NCI-H1417 treated with DMSO at 0.1 percent for 48 hours (cell line): ENCODE data around the gene CUL4A.
"Not testable (repeated sequence)": the region's sequence is repeated elsewhere in the genome, so short reads cannot be mapped to it uniquely, and the experiment has no call there.

Source experiments
- DNase-seq: peaks from one replicate; lab custom pipeline; 2025; lab: John Stamatoyannopoulos, UW

The CUL4A gene

DNA sequence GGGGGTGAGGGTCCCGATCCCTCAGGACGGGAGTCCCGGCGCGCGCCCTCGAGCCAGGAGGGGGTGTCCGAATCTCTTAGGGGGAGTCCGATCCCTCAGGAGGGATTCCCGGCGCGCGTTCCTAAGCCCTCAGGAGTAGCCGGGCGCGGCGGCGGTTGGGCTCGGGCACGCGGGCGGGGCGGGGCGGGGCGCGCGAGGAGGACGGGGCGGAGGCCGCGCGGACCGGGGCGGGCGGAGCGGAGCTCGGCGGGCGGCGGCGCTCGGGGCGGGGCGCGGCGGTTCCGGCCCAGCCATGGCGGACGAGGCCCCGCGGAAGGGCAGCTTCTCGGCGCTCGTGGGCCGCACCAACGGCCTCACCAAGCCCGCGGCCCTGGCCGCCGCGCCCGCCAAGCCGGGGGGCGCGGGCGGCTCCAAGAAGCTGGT is at the start of gene CUL4A:
Gene CUL4A, plus strand, starts transcription at position 278 of the 423 bp plus-strand sequence. Its CDS starts 15 bp downstream, at position 293.
- DNase-seq, result peak; percentile 5

DNA sequence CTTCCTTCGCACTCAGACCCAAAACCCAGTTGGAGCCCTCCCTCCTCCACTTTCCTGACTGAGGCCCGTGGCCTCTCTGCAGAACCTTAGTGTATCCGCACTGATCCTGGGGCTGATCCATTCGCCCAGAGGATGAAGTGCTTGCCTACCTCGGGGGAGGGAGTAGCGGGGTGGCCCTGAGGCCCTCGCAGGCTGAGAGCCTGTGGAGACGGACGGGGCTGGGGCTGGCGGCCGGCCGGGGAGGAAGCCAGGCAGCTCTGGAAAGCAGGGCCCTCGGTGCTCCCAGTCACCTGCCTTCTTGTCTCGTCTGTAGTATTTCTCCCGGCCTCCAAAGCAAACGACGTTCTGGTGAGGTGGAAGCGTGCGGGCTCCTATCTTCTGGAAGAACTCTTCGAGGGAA is 49.7 kb upstream of the CUL4A start:
- DNase-seq, result no peak

DNA sequence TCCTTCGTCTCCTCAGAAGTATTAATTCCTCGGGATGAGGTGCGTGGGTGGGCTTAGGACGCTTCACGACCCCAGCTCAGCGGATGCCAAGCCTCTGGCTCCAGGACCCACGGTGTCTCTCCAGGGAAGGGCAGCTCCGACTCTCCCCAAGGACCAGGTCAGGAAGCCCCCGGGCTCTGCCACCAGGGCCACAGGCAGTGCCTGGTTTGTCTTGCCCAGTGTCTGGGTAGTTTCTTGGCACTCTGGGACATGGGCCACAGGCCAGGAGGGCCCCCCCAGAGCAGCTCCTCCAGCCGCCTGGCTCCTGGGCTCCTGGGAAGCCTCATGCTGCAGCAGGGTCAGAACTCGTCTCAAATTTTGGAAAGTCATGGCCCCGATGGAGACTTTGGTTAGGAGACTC is 48.4 kb upstream of the CUL4A start:
- no peak for DNase-seq

DNA sequence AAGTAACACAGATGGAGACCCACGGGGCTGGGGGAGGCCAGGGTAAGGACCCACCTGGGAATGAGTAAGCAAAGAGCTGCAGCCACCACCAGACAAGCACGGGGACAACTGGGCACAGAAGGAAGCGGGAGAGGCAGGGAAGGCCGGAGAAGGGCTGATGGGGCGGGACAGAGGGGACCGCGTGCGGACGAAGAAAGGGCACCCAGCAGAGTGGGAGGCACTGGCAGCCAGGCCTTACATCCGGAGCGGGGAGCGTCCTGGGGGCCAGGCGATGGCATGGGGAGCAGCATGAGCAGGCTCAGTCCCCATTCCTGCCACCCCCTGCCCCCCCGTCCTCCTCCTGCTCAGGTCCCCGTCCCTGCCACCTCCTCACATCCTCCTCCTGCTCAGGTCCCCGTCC is 48.0 kb upstream of the CUL4A start:
- DNase-seq, result no peak

DNA sequence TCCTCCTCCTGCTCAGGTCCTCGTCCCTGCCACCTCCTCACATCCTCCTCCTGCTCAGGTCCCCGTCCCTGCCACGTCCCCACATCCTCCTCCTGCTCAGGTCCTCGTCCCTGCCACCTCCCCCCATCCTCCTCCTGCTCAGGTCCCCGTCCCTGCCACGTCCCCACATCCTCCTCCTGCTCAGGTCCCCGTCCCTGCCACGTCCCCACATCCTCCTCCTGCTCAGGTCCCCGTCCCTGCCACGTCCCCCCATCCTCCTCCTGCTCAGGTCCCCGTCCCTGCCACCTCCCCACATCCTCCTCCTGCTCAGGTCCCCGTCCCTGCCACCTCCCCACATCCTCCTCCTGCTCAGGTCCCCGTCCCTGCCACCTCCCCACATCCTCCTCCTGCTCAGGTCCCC is 47.4 kb upstream of the CUL4A start:
- DNase-seq, result not testable (repeated sequence)

DNA sequence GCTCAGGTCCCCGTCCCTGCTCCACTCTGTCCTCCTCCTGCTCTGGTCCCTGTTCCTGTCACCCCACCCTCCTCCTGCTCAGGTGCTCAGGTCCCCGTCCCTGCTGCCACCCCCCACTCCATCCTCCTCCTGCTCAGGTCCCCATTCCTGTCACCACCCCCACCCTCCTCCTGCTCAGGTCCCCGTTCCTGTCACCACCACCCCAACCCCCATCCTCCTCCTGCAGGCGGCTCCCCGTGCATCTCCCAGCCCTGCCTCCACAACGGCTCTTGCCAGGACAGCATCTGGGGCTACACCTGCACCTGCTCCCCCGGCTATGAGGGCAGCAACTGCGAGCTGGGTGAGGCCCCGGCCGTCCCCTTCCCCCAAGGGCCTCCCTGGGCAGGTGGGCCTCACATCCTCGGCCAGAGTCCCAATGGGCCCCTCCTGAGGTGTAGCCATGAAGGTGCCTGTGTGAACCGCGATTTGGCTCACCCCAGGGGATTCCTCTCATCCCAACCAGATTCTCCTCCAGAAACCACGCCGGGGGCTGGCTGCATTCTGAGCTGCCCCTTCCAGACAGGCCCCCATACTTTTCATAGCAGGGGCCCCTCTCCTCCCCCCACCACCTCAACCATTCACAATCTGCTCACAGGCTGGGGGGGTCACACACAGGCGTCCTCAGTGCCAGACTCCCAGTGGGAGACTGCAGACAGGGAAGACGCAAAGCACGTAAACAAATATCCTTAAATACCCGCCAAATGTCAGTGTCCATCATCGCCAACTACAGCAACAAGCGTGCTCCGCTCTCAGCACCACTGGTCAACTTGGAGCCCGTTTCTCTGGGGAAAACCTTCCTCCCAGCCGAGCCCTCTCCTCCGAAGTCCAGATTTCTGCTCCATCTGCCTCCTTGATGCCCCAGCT is 46.4 kb upstream of the CUL4A start:
- DNase-seq, result no peak

DNA sequence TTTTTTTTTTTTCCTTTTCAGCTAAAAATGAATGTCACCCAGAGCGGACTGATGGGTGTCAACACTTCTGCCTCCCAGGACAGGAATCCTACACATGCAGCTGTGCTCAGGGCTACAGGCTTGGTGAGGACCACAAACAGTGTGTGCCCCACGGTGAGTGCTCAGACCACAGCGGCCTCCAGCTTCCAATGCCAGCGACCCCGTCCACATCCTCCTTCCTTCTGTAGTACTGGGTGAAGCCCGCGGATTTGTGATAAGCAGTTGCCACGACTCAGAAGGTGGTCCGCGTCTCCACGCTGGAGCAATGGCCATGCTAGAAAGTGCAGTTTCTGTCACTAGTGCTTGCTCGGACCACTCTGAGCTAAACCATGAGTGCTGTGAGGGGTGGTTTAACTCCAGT is 44.9 kb upstream of the CUL4A start:
- DNase-seq, result no peak

DNA sequence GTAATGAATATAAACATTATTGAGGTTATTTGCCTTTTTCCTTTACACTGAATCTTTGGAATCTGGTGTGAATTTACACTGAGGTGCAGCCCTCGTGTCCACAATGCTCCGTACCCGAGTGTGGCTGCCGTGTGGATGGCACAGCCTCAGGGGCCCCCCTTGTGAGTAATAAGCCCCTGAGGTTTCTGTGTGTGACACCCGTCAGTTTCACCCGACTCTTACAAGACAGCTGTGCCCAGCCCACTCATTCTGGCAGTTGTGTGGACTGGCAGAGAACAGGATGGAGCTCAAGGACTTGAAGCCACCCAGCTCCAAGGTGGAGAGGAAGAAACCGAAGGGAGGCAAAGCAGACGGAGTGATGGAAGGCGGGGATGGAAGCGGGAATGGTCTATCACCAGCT is 43.1 kb upstream of the CUL4A start:
- no peak for DNase-seq

DNA sequence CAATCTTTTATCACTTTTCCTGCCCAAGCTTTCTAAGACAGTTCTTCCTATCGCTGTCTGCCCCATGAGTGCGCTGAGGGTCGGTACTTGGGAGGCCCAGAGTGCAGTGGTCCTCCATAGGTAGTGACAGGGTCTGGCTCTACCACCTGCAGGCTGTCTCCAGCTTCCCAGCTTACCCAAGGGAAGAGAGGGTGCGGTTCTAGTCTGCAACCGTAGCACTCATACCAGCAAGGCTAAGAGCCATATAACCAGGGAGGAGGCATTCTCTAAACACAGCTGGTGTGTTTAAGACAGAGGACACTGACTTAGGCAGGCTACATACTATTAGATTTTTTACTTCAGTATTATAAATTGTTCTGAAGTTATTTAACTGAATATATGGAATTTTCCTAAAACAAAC is 42.7 kb upstream of the CUL4A start:
- DNase-seq, result no peak

DNA sequence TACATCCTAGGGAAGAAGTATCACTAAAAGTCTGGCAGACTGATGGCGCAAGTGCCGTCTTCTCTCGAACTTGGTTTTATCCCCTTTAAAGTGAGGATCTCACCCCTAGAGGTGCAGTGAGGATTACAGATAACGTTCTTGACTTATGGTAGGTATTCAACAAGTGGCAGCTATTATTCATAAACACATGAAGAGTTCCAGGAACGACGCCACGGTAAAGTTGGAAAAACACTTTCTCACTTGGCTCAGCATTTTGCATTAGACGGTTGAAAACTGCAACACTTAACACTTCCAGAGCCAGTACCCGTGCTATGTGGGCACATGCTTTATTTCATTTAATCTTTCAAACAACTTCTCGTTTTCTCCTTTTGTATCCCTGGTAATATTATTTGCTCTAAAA is 42.3 kb upstream of the CUL4A start:
- no peak for DNase-seq

DNA sequence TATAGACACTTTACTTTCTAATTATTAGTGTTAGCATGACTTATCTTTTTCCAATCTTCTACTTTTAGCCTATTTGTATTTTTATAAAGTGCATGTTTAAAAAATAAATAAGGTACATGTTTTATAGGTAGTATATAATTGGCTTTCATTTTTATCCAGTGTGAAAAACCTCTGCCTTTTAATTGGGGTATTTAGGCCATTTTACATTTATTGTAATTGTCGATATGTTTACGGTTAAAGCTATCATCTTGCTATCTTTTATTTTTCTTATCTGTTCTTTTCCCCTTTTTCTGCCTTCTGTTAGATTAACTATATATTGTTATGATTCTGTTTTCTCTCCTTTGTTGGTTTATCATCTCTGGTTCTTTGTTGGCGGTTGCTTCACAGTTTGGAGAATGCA is 41.8 kb upstream of the CUL4A start:
- no peak for DNase-seq

DNA sequence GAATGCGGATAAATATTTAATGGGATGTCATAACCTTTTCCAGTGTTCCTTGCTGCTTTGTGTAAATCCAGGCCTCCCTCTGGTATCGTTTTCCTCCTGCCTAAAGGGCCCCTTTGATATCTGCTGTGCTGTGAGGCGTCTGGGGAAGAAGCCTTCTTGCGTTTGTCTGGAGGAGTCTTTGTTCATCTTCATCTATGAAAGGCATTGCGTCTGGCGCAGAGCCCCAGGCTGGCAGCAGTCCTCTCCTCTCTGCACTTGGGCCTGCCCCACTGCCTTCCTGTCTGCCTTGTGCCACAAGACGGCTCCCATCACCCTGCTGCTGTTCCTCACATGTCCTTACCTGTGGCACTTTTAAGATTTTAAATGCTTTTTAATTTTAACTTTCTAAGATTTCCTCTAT is 41.2 kb upstream of the CUL4A start:
- no peak for DNase-seq

DNA sequence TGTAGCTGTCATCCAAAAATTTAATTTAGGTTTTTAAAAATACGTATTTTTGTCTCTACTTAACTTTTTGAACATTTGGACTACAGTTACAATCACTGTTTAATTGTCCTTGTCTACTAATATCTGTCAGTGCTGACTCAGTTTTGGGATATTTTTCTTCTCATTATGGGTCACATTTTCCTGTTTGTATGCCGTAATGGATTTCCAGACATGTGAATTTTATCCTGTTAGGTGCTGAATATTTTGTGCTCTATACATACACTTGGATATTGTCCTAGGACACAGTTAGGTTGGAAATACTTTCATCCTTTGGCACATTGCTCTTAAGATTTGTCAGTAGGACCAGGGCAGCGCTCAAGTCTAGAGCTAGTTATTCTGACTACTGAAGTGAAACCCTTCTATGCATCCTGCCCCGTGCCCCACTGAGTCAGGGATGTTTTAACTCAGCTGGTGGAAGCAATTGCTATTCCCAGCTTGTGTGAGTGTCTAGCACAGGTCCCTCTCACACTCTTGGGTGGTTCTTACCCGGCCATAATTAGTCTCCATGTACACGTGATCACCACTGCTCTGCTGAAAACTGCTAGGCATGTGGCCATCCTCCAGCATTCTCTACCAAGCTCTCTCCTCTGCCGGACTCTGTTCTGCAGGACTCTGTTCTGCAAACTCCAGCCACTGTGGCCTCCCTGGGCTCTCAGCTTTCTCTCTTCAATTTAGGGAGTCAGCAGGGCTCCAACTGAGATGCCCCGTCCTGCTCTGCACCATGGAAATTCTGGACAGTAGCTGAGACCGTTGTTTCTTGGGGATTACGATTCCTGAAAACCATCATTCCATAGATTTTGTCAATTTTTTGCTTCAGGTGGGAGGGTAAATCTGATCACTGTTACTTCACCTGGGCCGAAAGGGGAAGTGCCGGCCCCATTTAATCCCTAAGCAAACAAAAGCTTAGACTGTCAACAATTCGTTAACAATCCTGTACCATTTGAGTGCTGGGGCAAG is 39.8 kb upstream of the CUL4A start:
- DNase-seq, result no peak

DNA sequence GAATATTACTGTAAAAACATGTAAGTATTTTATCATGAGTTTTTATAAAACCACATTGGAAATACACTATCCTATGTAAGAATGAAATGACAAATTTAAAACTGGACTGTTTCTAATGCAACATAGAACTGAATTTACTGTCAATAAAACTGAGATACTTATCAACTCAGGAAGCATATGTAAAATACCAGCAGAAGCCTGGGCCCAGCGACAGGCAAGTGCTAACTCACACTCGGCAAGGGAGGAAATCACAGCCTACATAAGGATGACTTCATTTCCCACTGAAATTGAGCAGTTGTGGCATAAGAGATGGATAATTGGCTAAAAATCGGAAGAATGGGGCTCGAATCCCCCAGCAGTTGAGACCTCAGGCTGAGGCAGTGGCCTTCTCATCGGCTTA is 38.9 kb upstream of the CUL4A start:
- no peak for DNase-seq

DNA sequence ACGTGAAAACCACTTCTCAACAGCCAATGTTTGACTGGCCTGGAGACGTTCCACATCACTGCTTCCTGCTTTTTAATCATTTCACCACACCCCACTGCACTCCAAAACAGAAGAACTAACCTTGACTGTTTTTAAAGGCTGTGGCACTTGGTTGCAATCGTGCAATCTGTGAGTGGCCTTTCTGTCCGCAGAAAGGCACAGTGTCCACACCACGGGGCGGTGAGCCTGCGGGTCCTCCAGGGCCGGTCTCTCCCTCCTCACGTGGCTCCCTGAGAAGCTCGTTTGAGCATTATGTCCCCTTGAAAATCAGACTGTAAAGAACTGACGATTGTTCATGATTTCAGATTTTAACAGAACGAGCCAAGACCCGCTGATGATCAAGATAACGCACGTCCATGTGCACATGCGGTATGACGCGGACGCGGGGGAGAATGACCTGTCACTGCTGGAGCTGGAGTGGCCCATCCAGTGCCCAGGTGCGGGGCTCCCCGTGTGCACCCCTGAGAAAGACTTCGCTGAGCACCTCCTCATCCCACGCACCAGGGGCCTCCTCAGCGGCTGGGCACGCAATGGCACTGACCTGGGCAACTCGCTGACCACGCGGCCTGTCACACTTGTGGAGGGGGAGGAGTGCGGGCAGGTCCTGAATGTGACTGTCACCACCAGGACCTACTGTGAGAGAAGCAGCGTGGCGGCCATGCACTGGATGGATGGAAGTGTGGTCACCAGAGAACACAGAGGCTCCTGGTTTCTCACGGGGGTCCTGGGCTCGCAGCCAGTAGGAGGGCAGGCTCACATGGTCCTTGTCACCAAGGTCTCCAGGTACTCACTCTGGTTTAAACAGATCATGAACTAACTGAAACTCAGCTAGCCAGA is 37.9 kb upstream of the CUL4A start:
- DNase-seq, result no peak

DNA sequence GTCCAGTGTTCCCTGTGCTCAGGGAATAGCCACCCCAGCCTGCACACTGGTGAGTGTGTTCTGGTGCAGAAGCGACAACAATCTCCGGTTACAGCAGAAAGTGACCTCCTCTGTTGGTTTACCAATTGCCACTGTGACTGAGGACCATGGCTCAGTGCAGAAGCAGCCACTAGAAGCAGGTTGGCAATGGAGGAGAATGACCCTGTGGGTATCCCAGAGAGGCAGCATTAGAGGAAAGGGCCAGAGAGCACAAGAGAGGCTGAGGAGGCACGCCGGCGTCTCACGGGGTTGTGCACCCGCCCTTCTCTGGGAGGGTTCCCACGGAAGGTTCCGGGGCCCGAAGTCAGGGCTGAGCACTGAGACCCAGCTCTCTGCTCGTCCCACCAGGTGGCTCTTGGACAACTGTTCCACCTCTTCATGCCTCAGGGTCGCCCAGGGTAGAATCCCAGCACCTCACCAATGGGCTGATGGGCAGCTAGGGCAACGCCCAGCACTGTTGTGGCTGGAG is 36.9 kb upstream of the CUL4A start:
- DNase-seq, result no peak

DNA sequence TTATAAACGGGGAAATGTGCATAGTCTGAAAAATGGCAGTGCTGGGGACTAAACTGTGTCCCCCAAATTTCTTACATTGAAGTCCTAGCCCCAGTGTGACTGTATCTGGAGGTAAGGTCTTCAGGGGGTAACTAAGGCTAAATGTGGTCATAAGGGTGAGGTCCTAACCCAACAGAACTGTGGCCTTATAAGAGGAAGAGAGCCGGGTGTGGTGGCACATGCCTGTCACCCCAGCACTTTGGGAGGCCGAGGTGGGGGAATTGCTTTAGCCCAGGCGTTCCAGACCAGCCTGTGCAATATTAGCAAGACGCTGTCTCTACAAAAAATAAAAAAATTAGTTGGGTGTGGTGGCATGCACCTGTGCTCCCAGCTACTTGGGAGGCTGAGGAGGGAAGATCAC is 33.1 kb upstream of the CUL4A start:
- no peak for DNase-seq

DNA sequence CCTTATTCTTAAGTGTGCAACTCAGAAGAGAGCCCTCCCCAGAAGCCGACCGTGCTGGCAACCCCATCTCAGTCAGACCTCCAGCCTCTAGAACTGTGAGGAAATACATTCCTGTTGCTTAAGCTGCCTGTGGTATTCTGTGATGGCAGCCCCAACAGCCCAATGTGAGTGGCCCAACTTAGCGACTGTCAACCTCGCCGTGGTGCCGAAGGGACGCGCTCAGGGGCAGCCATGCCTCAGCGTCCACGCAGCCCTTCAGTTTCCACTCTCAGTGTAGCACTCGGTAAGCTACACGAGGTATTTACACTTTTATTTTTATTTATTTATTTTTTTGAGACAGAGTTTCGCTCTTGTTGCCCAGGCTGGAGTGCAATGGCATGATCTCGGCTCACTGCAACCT is 32.6 kb upstream of the CUL4A start:
- no peak for DNase-seq

DNA sequence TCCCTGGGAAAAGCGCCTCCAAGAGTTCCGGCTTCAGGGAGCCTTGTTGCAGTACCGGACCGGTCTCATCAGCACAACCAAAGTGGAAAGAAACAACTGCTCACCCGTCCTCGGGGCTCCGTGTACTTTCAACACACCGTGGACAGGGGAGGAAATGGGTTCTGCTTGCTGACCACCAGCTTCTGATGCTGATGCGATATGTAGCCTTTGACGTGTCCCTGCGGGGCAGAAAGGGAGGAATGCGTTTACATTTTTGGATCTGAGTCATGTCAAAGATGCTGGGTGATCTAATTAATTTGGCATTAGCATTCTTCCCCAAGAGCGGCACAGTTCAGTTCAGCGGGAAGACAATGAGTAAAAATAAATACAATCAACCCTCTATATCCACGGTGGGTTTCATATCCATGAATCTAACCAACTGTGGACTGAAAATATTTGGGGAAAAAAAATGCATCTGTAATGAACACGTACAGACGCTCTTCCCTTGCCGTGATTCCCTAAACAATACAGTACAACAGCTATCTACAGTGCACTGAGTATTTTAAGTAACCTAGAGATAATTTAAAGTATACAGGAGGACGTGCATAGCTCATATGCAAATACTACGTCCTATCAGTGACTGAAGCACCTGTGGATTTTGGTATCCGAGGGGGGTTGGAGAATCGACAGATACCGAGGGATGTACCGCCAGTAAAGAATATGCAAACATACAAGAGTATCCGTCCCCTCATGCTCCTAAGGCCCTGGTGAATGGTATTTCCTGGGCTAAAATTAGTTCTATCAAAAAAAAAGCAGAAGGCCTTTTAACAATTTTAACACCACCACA is 31.1 kb upstream of the CUL4A start:
- no peak for DNase-seq

DNA sequence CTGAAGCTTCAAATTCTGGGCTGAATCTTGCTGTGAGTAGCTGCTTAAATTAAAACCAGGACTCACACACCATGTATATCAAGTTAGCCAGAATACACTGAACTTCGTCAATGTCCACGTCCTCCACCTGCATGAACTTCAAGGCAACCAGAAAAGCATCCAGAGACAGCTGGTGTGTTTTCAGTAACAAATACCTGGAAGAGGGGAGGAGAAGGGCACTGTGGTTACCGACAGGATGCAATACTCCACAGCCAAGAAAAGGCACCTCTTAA is 30.6 kb upstream of the CUL4A start:
- DNase-seq, result no peak
